Measurements from ENCODE around the gene HSPA9. TPM values are rescaled to one million over a fixed set of nuclear protein-coding genes. Genes with fewer than 3 reads are reported as not detected.
"Not testable (repeated sequence)": the region's sequence is repeated elsewhere in the genome, so short reads cannot be mapped to it uniquely, and the experiment has no call there.

Gene HSPA9
- total RNA-seq, 1 donor from 2014 or later, result 289 TPM

GRCh38 chr5:138533973-138534941 lies 40.9 kb downstream of the HSPA9 start:
- no peak for DNase-seq (ENCODE audit: low spot score)

GRCh38 chr5:138529812-138530211 lies 45.4 kb downstream of the HSPA9 start:
- no peak for DNase-seq (ENCODE audit: low spot score)

- no peak for DNase-seq (ENCODE audit: low spot score)
These were observed 46.3 kb downstream of the HSPA9 start for GRCh38 chr5:138528744-138529469.

GRCh38 chr5:138528208-138528607 lies 47.0 kb downstream of the HSPA9 start:
- DNase-seq (ENCODE audit: low spot score), result no peak

- no peak for DNase-seq (ENCODE audit: low spot score)
These were observed 48.0 kb downstream of the HSPA9 start for GRCh38 chr5:138527170-138527569.

- no peak for DNase-seq (ENCODE audit: low spot score)
These were observed 51.8 kb downstream of the HSPA9 start for GRCh38 chr5:138523406-138523805.

GRCh38 chr5:138520971-138521370 lies 54.2 kb downstream of the HSPA9 start:
- DNase-seq (ENCODE audit: low spot score), result no peak

GRCh38 chr5:138517437-138517836 lies 57.8 kb downstream of the HSPA9 start:
- DNase-seq (ENCODE audit: low spot score), result no peak

GRCh38 chr5:138515556-138516245 lies 59.5 kb downstream of the HSPA9 start:
- no peak for DNase-seq (ENCODE audit: low spot score)

GRCh38 chr5:138514021-138514420 lies 61.2 kb downstream of the HSPA9 start:
- no peak for DNase-seq (ENCODE audit: low spot score)

GRCh38 chr5:138508958-138509357 lies 66.2 kb downstream of the HSPA9 start:
- DNase-seq (ENCODE audit: low spot score), result no peak

- not testable (repeated sequence) for DNase-seq (ENCODE audit: low spot score)
These were observed 67.7 kb downstream of the HSPA9 start for GRCh38 chr5:138507485-138507884.

- no peak for DNase-seq (ENCODE audit: low spot score)
These were observed 68.6 kb downstream of the HSPA9 start for GRCh38 chr5:138506370-138507306.

GRCh38 chr5:138504799-138505198 lies 70.4 kb downstream of the HSPA9 start:
- peak; percentile 68 for DNase-seq (ENCODE audit: low spot score)

Other genes with a start within 250 kb of the HSPA9 start
- gene CDC25C, start 243.6 kb downstream of the HSPA9 start, total RNA-seq, result not detected
- 15.6 TPM for gene FAM53C, start 237.1 kb downstream of the HSPA9 start, total RNA-seq
- gene KDM3B, start 222.7 kb downstream of the HSPA9 start, total RNA-seq, result 79.8 TPM
- gene REEP2, start 136.3 kb downstream of the HSPA9 start, total RNA-seq, result 7.0 TPM
- 41.6 TPM for gene EGR1, start 109.9 kb downstream of the HSPA9 start, total RNA-seq
- gene ETF1, start 32.2 kb downstream of the HSPA9 start, total RNA-seq, result 112 TPM
- gene CTNNA1, start 178.0 kb upstream of the HSPA9 start, total RNA-seq, result 379 TPM

Data from ureter (tissue), 1 donor.